ENCODE results near the gene TANGO2. TPM values are rescaled to one million over a fixed set of nuclear protein-coding genes. Genes with fewer than 3 reads are reported as not detected.

The TANGO2 gene
- total and polyA plus RNA-seq, 5 donors from 2014 or later = 39.5 to 48.4 (median 43.2) TPM

Other genes with a start within 250 kb of the TANGO2 start
- gene GNB1L, start 166.2 kb upstream of the TANGO2 start, total RNA-seq = 8.2 TPM
- gene GNB1L, start 166.2 kb upstream of the TANGO2 start, polyA plus RNA-seq = 10 to 100 TPM; 13.3 to 29.8 (median 19.7) TPM
- 18.8 TPM for gene RTL10, start 166.2 kb upstream of the TANGO2 start, total RNA-seq
- gene RTL10, start 166.2 kb upstream of the TANGO2 start, polyA plus RNA-seq = 10 to 100 TPM in 2 of 4 donors, 1 to 10 TPM in 2; 7.5 to 12.6 (median 10.9) TPM
- gene COMT, start 79.3 kb upstream of the TANGO2 start, total RNA-seq = 27.3 TPM
- gene COMT, start 79.3 kb upstream of the TANGO2 start, polyA plus RNA-seq = 100 to 1,000 TPM in 1 of 4 donors, 10 to 100 TPM in 3; 89.2 to 106 (median 94.5) TPM
- 25.7 TPM for gene TXNRD2, start 79.3 kb upstream of the TANGO2 start, total RNA-seq
- 10 to 100 TPM; 11.3 to 12.4 (median 11.7) TPM for gene TXNRD2, start 79.3 kb upstream of the TANGO2 start, polyA plus RNA-seq
- gene ARVCF, start 4.3 kb upstream of the TANGO2 start, total RNA-seq = 2.7 TPM
- gene ARVCF, start 4.3 kb upstream of the TANGO2 start, polyA plus RNA-seq = under 1 TPM in 3 of 4 donors, not detected in 1; 0.39 to 0.52 (median 0.41) TPM
- 41.1 TPM for gene DGCR8, start 59.1 kb downstream of the TANGO2 start, total RNA-seq
- 1 to 10 TPM; 2.7 to 6.6 (median 4.5) TPM for gene DGCR8, start 59.1 kb downstream of the TANGO2 start, polyA plus RNA-seq
- 67.2 TPM for gene RANBP1, start 95.0 kb downstream of the TANGO2 start, total RNA-seq
- 10 to 100 TPM; 80.7 to 93.9 (median 90.2) TPM for gene RANBP1, start 95.0 kb downstream of the TANGO2 start, polyA plus RNA-seq
- 75.2 TPM for gene TRMT2A, start 96.1 kb downstream of the TANGO2 start, total RNA-seq
- 10 to 100 TPM; 24.5 to 30.2 (median 28.1) TPM for gene TRMT2A, start 96.1 kb downstream of the TANGO2 start, polyA plus RNA-seq
- 76.7 TPM for gene ZDHHC8, start 110.7 kb downstream of the TANGO2 start, total RNA-seq
- 1 to 10 TPM; 1.2 to 4.3 (median 1.6) TPM for gene ZDHHC8, start 110.7 kb downstream of the TANGO2 start, polyA plus RNA-seq
- gene CCDC188, start 129.9 kb downstream of the TANGO2 start, total RNA-seq = 0.44 TPM
- not detected for gene CCDC188, start 129.9 kb downstream of the TANGO2 start, polyA plus RNA-seq
- gene RTN4R, start 247.2 kb downstream of the TANGO2 start, total RNA-seq = 1.3 TPM
- gene RTN4R, start 247.2 kb downstream of the TANGO2 start, polyA plus RNA-seq = 1 to 10 TPM; 1.2 to 3.3 (median 1.9) TPM